ENCODE measurements around the gene ZNF732. TPM values are rescaled to one million over a fixed set of nuclear protein-coding genes. Genes with fewer than 3 reads are reported as not detected.

The ZNF732 gene
- total and polyA plus RNA-seq, 11 donors: 0.04 to 0.32 (median 0.08) TPM; not detected in 8

DNA sequence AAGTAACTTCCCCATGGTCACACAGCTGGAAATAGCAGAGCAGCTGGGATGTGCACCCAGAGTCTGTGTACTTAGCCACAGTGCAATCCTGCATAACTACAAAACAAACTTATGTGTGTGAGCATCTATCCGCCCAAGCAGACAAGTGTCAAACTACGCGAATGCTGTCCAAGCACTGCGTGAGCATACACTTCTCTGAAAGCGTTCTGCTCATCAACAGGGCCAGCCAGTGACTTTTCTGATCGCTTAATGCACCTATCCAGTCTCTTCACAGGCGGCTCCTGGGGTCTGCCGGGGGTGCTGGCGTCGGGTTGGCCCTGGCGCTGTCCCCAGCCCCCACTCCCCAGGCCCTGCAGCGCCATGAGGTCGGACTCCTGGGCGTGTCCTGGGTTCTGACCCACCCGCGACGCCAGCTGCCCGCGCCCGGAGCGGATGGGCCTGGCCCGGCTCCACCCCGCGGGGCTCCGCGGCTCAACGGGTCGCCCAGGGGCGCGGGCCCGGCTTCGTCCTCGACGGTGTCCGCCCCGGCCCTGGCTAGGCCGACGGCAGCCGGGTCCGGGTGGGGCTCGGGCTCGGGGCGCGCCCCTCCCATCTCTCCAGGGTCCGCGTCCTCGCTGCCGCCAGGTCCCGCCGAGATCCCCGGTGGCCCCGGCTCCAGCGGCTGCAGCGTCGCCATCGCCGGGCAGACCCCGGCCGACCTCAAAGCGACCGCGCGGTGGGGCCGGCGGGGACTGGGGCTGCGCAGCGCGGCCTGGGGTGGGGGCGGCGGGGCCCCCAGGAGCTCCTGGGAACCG lies 31.0 kb upstream of the ZNF732 start:
- peaks cover 0 to 30% (median 16%) of the 10 kb centered on the region in 12 donors for H3K4me1 ChIP-seq
- ATAC-seq: peak in 2 of 4 donors; percentile 32 to 50
- H3K9me3 ChIP-seq: peaks cover 0 to 24% (median 0%) of the 10 kb centered on the region in 12 donors
- TF ChIP-seq, protein P1, sequence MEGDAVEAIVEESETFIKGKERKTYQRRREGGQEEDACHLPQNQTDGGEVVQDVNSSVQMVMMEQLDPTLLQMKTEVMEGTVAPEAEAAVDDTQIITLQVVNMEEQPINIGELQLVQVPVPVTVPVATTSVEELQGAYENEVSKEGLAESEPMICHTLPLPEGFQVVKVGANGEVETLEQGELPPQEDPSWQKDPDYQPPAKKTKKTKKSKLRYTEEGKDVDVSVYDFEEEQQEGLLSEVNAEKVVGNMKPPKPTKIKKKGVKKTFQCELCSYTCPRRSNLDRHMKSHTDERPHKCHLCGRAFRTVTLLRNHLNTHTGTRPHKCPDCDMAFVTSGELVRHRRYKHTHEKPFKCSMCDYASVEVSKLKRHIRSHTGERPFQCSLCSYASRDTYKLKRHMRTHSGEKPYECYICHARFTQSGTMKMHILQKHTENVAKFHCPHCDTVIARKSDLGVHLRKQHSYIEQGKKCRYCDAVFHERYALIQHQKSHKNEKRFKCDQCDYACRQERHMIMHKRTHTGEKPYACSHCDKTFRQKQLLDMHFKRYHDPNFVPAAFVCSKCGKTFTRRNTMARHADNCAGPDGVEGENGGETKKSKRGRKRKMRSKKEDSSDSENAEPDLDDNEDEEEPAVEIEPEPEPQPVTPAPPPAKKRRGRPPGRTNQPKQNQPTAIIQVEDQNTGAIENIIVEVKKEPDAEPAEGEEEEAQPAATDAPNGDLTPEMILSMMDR (IDR thresholded peaks at IDR 0.05): no peak
- peak in 1 of 2 donors; percentile 44 for TF ChIP-seq POLR2A (IDR thresholded peaks at IDR 0.05)
- WGBS, 4 donors: 3 to 16% (median 4%) methylated on average over 12 to 71 of the region's 71 CpGs
- intact Hi-C loops (cut with DNase I): loop anchor here in 4 of 10 donors (5.0 to 10.0 kb wide), 4 partner anchors 91 to 161 kb away; partner anchors contain the start of genes PIGG (in 1 of the 4) and ZNF721 (in 1 of the 4)
- DNase-seq: peak; percentile 49 to 79 (median 61)
- H3K36me3 ChIP-seq: no peaks in the 10 kb centered on the region
- peak overlapping the region; percentile 66 to 99 (median 93) for H3K4me3 ChIP-seq
- peak overlapping the region; percentile 93 to 99 (median 95) for H3K27ac ChIP-seq
- no peaks in the 10 kb centered on the region for H3K27me3 ChIP-seq

DNA sequence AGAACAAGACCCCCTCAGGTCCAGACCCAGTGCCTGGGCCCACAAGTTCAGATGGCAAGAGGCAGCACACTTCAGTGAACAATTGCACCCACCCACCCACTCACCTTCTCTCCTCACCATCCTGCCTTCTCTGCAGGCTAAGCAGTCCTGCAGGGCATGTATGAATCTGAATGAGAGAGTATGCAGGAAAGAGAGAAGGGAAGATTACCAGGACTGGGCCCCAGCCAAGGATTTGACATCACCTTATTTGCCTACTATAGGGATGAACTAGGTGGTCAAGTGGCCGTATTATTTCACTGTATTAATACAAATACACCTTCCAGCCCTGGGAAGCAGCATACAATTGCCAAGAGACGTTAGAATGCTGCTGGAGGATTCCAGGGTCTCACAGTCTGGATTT lies 30.2 kb upstream of the ZNF732 start:
- intact Hi-C loops (cut with DNase I): loop anchor here in 4 of 10 donors (5.0 to 10.0 kb wide), 4 partner anchors 91 to 162 kb away; partner anchors contain the start of genes PIGG (in 1 of the 4) and ZNF721 (in 1 of the 4)
- H3K27ac ChIP-seq: peak overlapping the region in 7 of 12 donors; percentile 94 to 99 (median 96)

GRCh38 chr4:328729-329128 lies 23.5 kb upstream of the ZNF732 start:
- no peaks in the 10 kb centered on the region for H3K4me1 ChIP-seq
- H3K9me3 ChIP-seq: peaks cover 0 to 41% (median 0%) of the 10 kb centered on the region in 12 donors
- DNase-seq: no peak
- no peak overlapping the region for H3K27ac ChIP-seq
- H3K27me3 ChIP-seq: no peaks in the 10 kb centered on the region
- H3K36me3 ChIP-seq: no peaks in the 10 kb centered on the region
- no peak for ATAC-seq
- intact Hi-C loops (cut with DNase I): loop anchor here in 1 of 10 donors (10.0 kb wide), 1 partner anchor 84 kb away; no protein-coding TSS in a partner anchor
- TF ChIP-seq POLR2A (IDR thresholded peaks at IDR 0.05): no peak
- 93 to 96% (median 94%) methylated on average over 8 of the region's 8 CpGs for WGBS, 4 donors
- H3K4me3 ChIP-seq: no peak overlapping the region

More for the DNA sequence above, 30.2 kb upstream of the ZNF732 start:
- 63 to 76% (median 67%) methylated on average over 2 of the region's 2 CpGs for WGBS, 4 donors
- no peaks in the 10 kb centered on the region for H3K27me3 ChIP-seq
- no peaks in the 10 kb centered on the region for H3K36me3 ChIP-seq
- peaks cover 0 to 30% (median 16%) of the 10 kb centered on the region in 12 donors for H3K4me1 ChIP-seq
- peak overlapping the region in 3 of 12 donors; percentile 92 to 96 (median 94) for H3K4me3 ChIP-seq
- TF ChIP-seq, protein P1 (IDR thresholded peaks at IDR 0.05): no peak
- TF ChIP-seq POLR2A (IDR thresholded peaks at IDR 0.05): no peak
- DNase-seq (no peak), ATAC-seq (no peak)
- H3K9me3 ChIP-seq: peaks cover 0 to 17% (median 0%) of the 10 kb centered on the region in 12 donors

- Histone ChIP-seq H3K27me3 (no peaks in the 10 kb centered on the region), H3K27ac (no peak overlapping the region), H3K36me3 (no peaks in the 10 kb centered on the region), H3K4me1 (no peaks in the 10 kb centered on the region), H3K4me3 (no peak overlapping the region), H3K9me3 (peaks cover 0 to 31% (median 0%) of the 10 kb centered on the region in 12 donors)
- DNase-seq: no peak
- intact Hi-C loops (cut with DNase I): no loop called here
- 60 to 85% (median 76%) methylated on average over 1 of the region's 1 CpG for WGBS, 4 donors
- no peak for ATAC-seq
- TF ChIP-seq, protein P1 (IDR thresholded peaks at IDR 0.05): no peak
- no peak for TF ChIP-seq POLR2A (IDR thresholded peaks at IDR 0.05)
Measured at GRCh38 chr4:314296-314903, 9.1 kb upstream of the ZNF732 start.

Data from heart left ventricle (tissue), 16 donors.